Nephron (organoid): Measurements from ENCODE around the gene MGAT3.
"Not testable (repeated sequence)": the region's sequence is repeated elsewhere in the genome, so short reads cannot be mapped to it uniquely, and the experiment has no call there.

ENCODE experiments used
- H3K27ac Mint-ChIP-seq, 3 experiments: 2 replicates each; pipeline ENCODE4 v1.8.0; 2020; ENCODE audit warnings: mixed read lengths in 3 of 3, mild to moderate bottlenecking in 2 of 3, moderate library complexity in 1 of 3
- H3K27me3 Mint-ChIP-seq: 2 replicates; pipeline ENCODE4 v1.8.0; 2021; ENCODE audit warnings: low read depth, mild to moderate bottlenecking, moderate library complexity, mixed read lengths
- H3K36me3 Mint-ChIP-seq: 2 replicates; pipeline ENCODE4 v1.8.0; 2020; ENCODE audit warnings: low read depth, mixed read lengths
- H3K4me1 Mint-ChIP-seq: 2 replicates; pipeline ENCODE4 v1.8.0; 2020; ENCODE audit warnings: mixed read lengths
- H3K4me3 Mint-ChIP-seq, 3 experiments: 2 replicates each; pipeline ENCODE4 v1.8.0; 2020; ENCODE audit warnings: mild to moderate bottlenecking in 3 of 3, mixed read lengths in 3 of 3, moderate library complexity in 2 of 3
- H3K9me3 Mint-ChIP-seq: 2 replicates; pipeline ENCODE4 v1.8.0; 2020; ENCODE audit warnings: mixed read lengths
- CTCF ChIP-seq, 3 experiments: fragments of 200-600 bp; sonication (generic); IDR thresholded peaks; one replicate each; pipeline ENCODE4 v1.5.0; 2021; ENCODE audit warnings: antibody characterized with exemption in 3 of 3; ENCODE audit not compliant: unreplicated experiment in 3 of 3

Gene MGAT3

DNA sequence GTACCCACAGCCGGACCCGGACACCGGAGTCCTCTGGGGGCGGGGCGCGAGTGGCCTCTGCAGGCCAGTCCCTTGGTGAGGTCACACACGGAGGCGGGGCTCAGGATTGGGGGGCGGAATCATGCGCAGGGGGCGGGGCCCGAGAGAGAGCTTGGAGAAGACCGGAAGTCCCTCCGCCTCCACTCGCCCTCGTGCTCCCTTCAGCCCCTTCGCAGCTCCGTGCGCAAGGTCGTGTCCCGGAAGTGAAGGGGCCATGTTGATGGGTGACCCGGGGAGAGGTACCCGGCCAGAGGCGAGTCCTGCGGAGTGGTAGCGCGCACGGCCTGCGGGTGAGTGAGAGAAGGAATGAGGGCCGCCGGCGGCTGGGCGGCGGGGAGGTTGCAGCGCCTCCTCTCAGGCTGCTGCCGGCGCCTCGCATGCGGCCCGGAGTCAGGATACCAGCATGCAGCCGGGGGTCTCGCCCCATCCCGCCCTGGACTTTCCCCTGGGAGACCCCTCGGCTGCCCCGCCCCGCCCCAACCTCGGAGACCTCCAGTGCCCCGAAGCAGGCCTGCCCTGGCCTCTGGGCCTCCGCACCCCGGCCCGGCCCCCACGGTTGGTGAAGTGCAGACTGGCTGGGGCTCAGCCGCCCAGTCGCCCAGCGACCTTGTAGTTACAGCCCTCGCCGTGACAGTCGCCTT lies 45.4 kb downstream of the MGAT3 start, which contains the start of gene MIEF1:
TSS of gene MIEF1 (plus strand) at position 182 of the 680 bp plus-strand sequence. CDS start 9,005 bp downstream, outside the sequence.
- Mint-ChIP-seq H3K27me3 (peaks cover 3% of the 10 kb centered on the region), H3K27ac (peak within 1 kb of the TSS; percentile 83 to 96 (median 96)), H3K36me3 (peaks cover 30% of the 10 kb centered on the region), H3K4me3 (peak within 1 kb of the TSS; percentile 97 to 98 (median 97)), H3K9me3 (no peaks in the 10 kb centered on the region), H3K4me1 (peaks cover 49% of the 10 kb centered on the region)
- TF ChIP-seq CTCF (IDR thresholded peaks at IDR 0.05; ENCODE audit: unreplicated experiment in 3 of 3) = no peak

DNA sequence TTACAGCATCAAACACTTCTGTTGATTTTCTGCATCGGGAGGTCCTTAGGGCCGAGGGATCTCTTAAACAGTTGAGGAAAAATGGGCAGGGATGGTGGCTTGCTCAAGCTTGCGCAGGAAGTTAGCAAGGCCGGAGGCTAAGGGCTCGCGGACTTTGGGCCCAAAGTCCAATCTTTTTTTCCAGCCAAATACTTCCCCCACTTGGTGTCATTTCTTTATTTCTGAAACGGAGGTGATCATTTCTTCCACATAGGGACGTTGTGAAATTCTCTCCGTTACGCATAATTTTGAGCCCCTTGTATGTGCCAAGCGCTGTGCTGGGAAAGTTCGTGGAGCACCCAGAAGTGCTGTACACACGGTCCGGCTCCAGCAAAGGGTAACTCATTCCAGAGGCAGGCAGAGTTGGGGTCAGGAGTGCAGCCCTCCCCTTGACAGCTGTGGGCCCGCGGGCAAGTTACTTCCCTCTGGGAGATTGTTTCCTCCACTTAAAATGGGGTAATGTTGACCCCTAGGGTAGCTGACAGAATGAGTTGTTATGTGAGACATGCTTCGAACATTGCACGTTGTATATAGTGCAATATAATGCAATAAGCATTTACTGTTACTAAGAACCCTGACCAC lies 46.1 kb downstream of the MGAT3 start:
- no peak for TF ChIP-seq CTCF (IDR thresholded peaks at IDR 0.05; ENCODE audit: unreplicated experiment in 3 of 3)
- peaks cover 30% of the 10 kb centered on the region for H3K36me3 Mint-ChIP-seq
- H3K9me3 Mint-ChIP-seq = no peaks in the 10 kb centered on the region
- H3K4me1 Mint-ChIP-seq = peaks cover 45% of the 10 kb centered on the region
- H3K27ac Mint-ChIP-seq = peak overlapping the region; percentile 34 to 83 (median 75)
- no peaks in the 10 kb centered on the region for H3K27me3 Mint-ChIP-seq
- H3K4me3 Mint-ChIP-seq = peak overlapping the region; percentile 97 to 98 (median 97)

DNA sequence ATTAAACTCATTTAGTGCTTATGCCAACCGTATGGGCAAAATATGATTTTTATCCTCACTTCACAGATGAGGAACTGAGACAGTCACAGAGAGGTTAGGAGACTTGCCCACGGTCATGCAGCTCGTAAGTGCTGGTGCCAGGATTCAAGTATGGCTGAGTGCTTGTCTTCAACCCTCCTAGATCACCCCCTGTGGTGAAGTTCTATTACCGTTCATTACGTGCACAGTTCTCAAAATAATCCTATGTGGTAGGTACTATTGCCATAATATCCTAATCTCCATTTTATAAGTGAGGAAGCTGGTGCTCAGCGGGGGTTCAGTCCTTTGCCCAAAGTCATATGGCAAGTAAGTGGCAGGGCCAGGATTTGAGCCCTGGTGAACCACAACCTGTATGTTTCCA lies 46.8 kb downstream of the MGAT3 start:
- H3K27me3 Mint-ChIP-seq = no peaks in the 10 kb centered on the region
- no peak for TF ChIP-seq CTCF (IDR thresholded peaks at IDR 0.05; ENCODE audit: unreplicated experiment in 3 of 3)
- peaks cover 36% of the 10 kb centered on the region for H3K36me3 Mint-ChIP-seq
- H3K4me1 Mint-ChIP-seq = peaks cover 40% of the 10 kb centered on the region
- H3K9me3 Mint-ChIP-seq = no peaks in the 10 kb centered on the region
- H3K27ac Mint-ChIP-seq = peak overlapping the region; percentile 15 to 83 (median 34)
- H3K4me3 Mint-ChIP-seq = peak overlapping the region; percentile 97 to 98 (median 97)

GRCh38 chr22:39504071-39504470 lies 47.3 kb downstream of the MGAT3 start:
- H3K4me3 Mint-ChIP-seq = peak overlapping the region; percentile 97 to 98 (median 97)
- no peaks in the 10 kb centered on the region for H3K27me3 Mint-ChIP-seq
- peaks cover 37% of the 10 kb centered on the region for H3K4me1 Mint-ChIP-seq
- H3K27ac Mint-ChIP-seq = no peak overlapping the region
- H3K9me3 Mint-ChIP-seq = no peaks in the 10 kb centered on the region
- peaks cover 38% of the 10 kb centered on the region for H3K36me3 Mint-ChIP-seq
- TF ChIP-seq CTCF (IDR thresholded peaks at IDR 0.05; ENCODE audit: unreplicated experiment in 3 of 3) = no peak

DNA sequence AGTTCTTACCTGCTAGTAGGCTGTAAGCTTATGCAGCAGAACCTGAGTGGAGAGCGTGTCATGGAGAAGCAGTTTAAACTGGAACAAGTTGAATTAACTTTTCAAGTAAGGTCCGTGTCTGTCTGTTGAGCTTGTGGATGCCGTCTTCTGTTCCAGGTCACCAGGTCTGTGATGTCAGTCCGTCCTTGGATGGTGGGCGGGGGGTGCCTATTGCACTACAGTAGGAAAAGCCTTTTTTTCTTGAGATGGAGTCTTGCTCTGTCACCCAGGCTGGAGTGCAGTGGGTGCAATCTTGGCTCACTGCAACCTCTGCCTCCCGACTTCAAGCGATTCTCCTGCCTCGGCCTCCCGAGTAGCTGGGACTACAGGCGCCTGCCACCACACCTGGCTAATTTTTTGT lies 50.2 kb downstream of the MGAT3 start:
- not testable (repeated sequence) for H3K27me3 Mint-ChIP-seq, H3K9me3 Mint-ChIP-seq, H3K4me3 Mint-ChIP-seq, H3K27ac Mint-ChIP-seq
- H3K36me3 Mint-ChIP-seq = peaks cover 62% of the 10 kb centered on the region
- H3K4me1 Mint-ChIP-seq = peaks cover 17% of the 10 kb centered on the region

GRCh38 chr22:39508393-39508792 lies 51.6 kb downstream of the MGAT3 start:
- no peak for TF ChIP-seq CTCF (IDR thresholded peaks at IDR 0.05; ENCODE audit: unreplicated experiment in 3 of 3)
- no peaks in the 10 kb centered on the region for H3K27me3 Mint-ChIP-seq
- H3K4me3 Mint-ChIP-seq = no peak overlapping the region
- H3K9me3 Mint-ChIP-seq = no peaks in the 10 kb centered on the region
- peaks cover 5% of the 10 kb centered on the region for H3K4me1 Mint-ChIP-seq
- H3K36me3 Mint-ChIP-seq = peaks cover 67% of the 10 kb centered on the region
- no peak overlapping the region for H3K27ac Mint-ChIP-seq
